ENCODE results near the gene SHISA8. TPM values are rescaled to one million over a fixed set of nuclear protein-coding genes. Genes with fewer than 3 reads are reported as not detected.

SHISA8 gene
- total RNA-seq, 1 experiment from 2014 or later = 2.4 TPM

- TF ChIP-seq, protein P1, sequence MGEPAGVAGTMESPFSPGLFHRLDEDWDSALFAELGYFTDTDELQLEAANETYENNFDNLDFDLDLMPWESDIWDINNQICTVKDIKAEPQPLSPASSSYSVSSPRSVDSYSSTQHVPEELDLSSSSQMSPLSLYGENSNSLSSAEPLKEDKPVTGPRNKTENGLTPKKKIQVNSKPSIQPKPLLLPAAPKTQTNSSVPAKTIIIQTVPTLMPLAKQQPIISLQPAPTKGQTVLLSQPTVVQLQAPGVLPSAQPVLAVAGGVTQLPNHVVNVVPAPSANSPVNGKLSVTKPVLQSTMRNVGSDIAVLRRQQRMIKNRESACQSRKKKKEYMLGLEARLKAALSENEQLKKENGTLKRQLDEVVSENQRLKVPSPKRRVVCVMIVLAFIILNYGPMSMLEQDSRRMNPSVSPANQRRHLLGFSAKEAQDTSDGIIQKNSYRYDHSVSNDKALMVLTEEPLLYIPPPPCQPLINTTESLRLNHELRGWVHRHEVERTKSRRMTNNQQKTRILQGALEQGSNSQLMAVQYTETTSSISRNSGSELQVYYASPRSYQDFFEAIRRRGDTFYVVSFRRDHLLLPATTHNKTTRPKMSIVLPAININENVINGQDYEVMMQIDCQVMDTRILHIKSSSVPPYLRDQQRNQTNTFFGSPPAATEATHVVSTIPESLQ (CRISPR knock-in tag; IDR thresholded peaks at IDR 0.05) = no peak
Measured at GRCh38 chr22:41910050-41911000, 4.5 kb downstream of the SHISA8 start (continued).

- Mint-ChIP-seq H3K36me3 (peaks cover 6% of the 10 kb centered on the region; the same call in 1 of the 2 replicates), H3K27me3 (ENCODE audit: low read depth) (peaks cover 53% of the 10 kb centered on the region), H3K4me3 (peak overlapping the region; percentile 33), H3K27ac (no peak overlapping the region), H3K9me3 (no peaks in the 10 kb centered on the region), H3K4me1 (peaks cover 17% of the 10 kb centered on the region)
- ATAC-seq = peak; percentile 4
- POLR2A ChIA-PET = interaction anchor here (1.5 kb wide), 1 partner anchor 109 kb away, joined by 5 read pairs; the partner anchor contains the start of gene CCDC134
- CTCF ChIA-PET = interaction anchor here (1.0 to 3.8 kb wide), 9 partner anchors 10 to 242 kb away, joined by 3 to 66 read pairs (median 6); partner anchors contain the start of genes SREBF2 and TNFRSF13C
- 0 out of 2 replicates have a peak, but pooled peaks have one; percentile 7 for TF ChIP-seq MYBL2 (CRISPR knock-in tag; IDR thresholded peaks at IDR 0.05)
- peak; percentile 6; the same call in 1 of the 2 replicates for TF ChIP-seq MAX (CRISPR knock-in tag; IDR thresholded peaks at IDR 0.05)
- no peak for TF ChIP-seq EMX1 (CRISPR knock-in tag; IDR thresholded peaks at IDR 0.05)
- DNase-seq (ENCODE audit: low spot score) = no peak
Measured at GRCh38 chr22:41909310-41910049, 5.4 kb downstream of the SHISA8 start.

GRCh38 chr22:41908411-41909309 is 6.2 kb downstream of the SHISA8 start:
- ChIA-PET CTCF (interaction anchor here (0.6 to 3.8 kb wide), 14 partner anchors 11 to 280 kb away, joined by 3 to 66 read pairs (median 6); partner anchors contain the start of genes CENPM and TNFRSF13C), POLR2A (interaction anchor here (1.0 to 1.5 kb wide), 3 partner anchors 17 to 220 kb away, joined by 3 to 5 read pairs (median 3); partner anchors contain the start of genes CCDC134 and SNU13)
- peak; percentile 3 for ATAC-seq

GRCh38 chr22:41907436-41908401 is 7.2 kb downstream of the SHISA8 start:
- Mint-ChIP-seq H3K9me3 (no peaks in the 10 kb centered on the region), H3K36me3 (peaks cover 18% of the 10 kb centered on the region), H3K27ac (no peak overlapping the region), H3K4me1 (peaks cover 14% of the 10 kb centered on the region), H3K4me3 (no peak overlapping the region), H3K27me3 (ENCODE audit: low read depth) (peaks cover 41% of the 10 kb centered on the region)
- ATAC-seq (no peak), DNase-seq (ENCODE audit: low spot score) (no peak)
- CTCF ChIA-PET = interaction anchor here (0.7 to 3.8 kb wide), 10 partner anchors 12 to 241 kb away, joined by 3 to 66 read pairs (median 6); partner anchors contain the start of genes CENPM and TNFRSF13C
- POLR2A ChIA-PET = interaction anchor here (0.8 to 1.2 kb wide), 5 partner anchors 11 to 219 kb away, joined by 3 read pairs; partner anchors contain the start of genes CENPM and SNU13
- TF ChIP-seq, protein P2, sequence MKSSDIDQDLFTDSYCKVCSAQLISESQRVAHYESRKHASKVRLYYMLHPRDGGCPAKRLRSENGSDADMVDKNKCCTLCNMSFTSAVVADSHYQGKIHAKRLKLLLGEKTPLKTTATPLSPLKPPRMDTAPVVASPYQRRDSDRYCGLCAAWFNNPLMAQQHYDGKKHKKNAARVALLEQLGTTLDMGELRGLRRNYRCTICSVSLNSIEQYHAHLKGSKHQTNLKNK (CRISPR knock-in tag; IDR thresholded peaks at IDR 0.05) = no peak
- TF ChIP-seq, protein P3, sequence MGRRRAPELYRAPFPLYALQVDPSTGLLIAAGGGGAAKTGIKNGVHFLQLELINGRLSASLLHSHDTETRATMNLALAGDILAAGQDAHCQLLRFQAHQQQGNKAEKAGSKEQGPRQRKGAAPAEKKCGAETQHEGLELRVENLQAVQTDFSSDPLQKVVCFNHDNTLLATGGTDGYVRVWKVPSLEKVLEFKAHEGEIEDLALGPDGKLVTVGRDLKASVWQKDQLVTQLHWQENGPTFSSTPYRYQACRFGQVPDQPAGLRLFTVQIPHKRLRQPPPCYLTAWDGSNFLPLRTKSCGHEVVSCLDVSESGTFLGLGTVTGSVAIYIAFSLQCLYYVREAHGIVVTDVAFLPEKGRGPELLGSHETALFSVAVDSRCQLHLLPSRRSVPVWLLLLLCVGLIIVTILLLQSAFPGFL (CRISPR knock-in tag; IDR thresholded peaks at IDR 0.05; ENCODE audit: borderline replicate concordance) = no peak
- TF ChIP-seq E2F5 (CRISPR knock-in tag; IDR thresholded peaks at IDR 0.05) (no peak), CREM (CRISPR knock-in tag; IDR thresholded peaks at IDR 0.05) (no peak), CBFB (CRISPR knock-in tag; IDR thresholded peaks at IDR 0.05; ENCODE audit: low read depth) (no peak), SOX15 (CRISPR knock-in tag; IDR thresholded peaks at IDR 0.05) (no peak), NFATC4 (CRISPR knock-in tag; IDR thresholded peaks at IDR 0.05) (no peak), ZNF232 (CRISPR knock-in tag; IDR thresholded peaks at IDR 0.05) (no peak)

More at GRCh38 chr22:41908411-41909309, 6.2 kb downstream of the SHISA8 start:
- Mint-ChIP-seq H3K4me1 (peaks cover 17% of the 10 kb centered on the region), H3K27me3 (ENCODE audit: low read depth) (peaks cover 50% of the 10 kb centered on the region), H3K9me3 (no peaks in the 10 kb centered on the region), H3K4me3 (no peak overlapping the region), H3K27ac (no peak overlapping the region), H3K36me3 (peaks cover 13% of the 10 kb centered on the region)
- TF ChIP-seq ERG (CRISPR knock-in tag; IDR thresholded peaks at IDR 0.05) (no peak), ZNF232 (CRISPR knock-in tag; IDR thresholded peaks at IDR 0.05) (0 out of 2 replicates have a peak, but pooled peaks have one; percentile 39)
- no peak for DNase-seq (ENCODE audit: low spot score)

Measured in WTC11 (cell line).